GM19025 (cell line): ENCODE results near the gene KIR2DL1.
"Not testable (repeated sequence)": the region's sequence is repeated elsewhere in the genome, so short reads cannot be mapped to it uniquely, and the experiment has no call there.

Experiments used
- ATAC-seq: cut with Tn5 transposase; IDR thresholded peaks from one replicate; pipeline ENCODE4 v1.9.1; 2021; ENCODE audit warnings: mild to moderate bottlenecking, low read depth, moderate library complexity; ENCODE audit not compliant: unreplicated experiment

KIR2DL1 gene

DNA sequence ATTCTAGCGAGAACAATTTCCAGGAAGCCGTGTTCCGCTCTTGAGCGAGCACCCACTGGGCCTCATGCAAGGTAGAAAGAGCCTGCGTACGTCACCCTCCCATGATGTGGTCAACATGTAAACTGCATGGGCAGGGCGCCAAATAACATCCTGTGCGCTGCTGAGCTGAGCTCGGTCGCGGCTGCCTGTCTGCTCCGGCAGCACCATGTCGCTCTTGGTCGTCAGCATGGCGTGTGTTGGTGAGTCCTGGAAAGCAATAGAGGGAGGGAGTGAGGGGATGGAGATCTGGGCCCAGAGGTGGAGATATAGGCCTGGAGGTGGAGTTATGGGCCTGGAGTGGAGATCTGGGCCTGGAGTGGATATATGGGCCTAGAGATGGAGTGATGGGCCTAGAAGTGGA is at the start of gene KIR2DL1:
Gene KIR2DL1, plus strand, starts transcription at position 148 of the 400 bp plus-strand sequence. Its CDS starts 58 bp downstream, at position 206.
- ATAC-seq: not testable (repeated sequence)

DNA sequence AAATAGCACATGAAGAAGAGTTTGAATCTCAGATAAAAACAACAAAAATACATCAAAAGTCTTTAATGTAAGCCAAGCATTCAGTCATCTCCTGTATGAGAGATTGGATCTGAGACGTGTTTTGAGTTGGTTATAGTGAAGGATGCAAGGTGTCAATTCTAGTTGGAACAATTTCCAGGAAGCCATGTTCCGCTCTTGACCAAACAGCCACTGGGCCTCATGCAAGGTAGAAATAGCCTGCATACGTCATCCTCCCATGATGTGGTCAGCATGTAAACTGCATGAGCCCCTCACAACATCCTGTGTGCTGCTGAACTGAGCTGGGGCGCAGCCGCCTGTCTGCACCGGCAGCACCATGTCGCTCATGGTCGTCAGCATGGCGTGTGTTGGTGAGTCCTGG is 45.5 kb upstream of the KIR2DL1 start, which contains the start of gene KIR3DL3:
Gene KIR3DL3, plus strand, starts transcription at position 301 of the 400 bp plus-strand sequence. Its CDS starts 55 bp downstream, at position 356.
- no peak for ATAC-seq

DNA sequence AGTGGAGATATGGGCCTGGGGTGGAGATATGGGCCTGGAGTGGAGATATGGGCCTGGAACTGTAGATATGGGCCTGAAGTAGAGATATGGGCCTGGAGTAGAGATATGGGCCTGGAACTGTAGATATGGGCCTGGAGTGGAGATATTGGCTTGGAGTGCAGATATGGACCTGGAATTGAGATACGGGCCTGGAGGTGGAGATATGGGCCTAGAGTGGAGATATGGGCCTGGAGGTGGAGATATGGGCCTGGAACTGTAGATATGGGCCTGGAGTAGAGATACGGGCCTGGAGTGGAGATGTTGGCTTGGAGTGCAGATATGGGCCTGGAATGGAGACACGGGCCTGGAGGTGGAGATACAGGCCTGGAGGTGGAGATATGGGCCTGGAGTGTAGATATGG is 44.9 kb upstream of the KIR2DL1 start:
- no peak for ATAC-seq

DNA sequence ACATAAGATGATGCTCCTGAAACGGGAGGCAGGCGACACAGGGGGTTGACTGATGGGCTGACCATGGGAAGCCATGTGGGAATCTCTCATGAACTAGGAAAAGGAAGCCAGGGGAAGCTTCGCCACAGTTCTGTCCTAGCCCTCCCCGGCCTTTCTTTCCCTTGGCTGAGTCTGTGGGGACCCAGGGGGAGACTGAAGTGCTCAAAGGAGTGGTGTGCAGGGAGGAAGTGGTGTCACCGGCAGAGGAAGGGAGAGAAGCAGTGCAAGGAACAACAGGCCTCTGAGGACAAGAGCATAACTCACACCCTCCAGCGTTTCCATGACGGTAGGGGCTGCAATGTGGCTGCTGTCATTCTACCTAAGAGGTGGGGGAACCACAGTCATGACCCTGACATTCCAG is 44.3 kb upstream of the KIR2DL1 start:
- ATAC-seq: no peak

DNA sequence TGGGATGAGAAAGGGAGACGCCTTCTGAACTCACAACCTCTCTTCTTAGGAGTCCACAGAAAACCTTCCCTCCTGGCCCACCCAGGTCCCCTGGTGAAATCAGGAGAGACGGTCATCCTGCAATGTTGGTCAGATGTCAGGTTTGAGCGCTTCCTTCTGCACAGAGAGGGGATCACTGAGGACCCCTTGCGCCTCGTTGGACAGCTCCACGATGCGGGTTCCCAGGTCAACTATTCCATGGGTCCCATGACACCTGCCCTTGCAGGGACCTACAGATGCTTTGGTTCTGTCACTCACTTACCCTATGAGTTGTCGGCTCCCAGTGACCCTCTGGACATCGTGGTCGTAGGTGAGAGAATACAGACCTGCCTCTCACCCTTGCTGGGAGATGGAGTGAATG is 42.0 kb upstream of the KIR2DL1 start:
- no peak for ATAC-seq

DNA sequence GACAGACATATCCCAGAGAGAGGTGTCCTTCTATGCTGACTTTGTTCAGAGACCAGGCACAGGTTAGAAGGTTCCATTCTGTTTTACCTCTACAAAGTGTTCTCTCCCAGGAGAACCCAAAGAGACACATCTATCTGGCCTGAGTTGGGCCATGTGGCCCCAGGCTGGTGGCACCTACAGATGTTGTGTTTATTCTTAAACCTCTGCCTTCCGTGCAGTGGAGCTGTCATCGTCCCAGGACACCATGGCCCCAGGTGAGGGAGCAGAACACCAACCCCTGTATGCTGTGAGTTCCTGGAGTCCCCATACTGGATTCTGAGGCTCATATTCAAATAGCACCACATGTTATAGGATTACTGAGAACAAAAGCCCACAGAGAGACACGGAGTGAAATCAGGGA is 41.4 kb upstream of the KIR2DL1 start:
- no peak for ATAC-seq

DNA sequence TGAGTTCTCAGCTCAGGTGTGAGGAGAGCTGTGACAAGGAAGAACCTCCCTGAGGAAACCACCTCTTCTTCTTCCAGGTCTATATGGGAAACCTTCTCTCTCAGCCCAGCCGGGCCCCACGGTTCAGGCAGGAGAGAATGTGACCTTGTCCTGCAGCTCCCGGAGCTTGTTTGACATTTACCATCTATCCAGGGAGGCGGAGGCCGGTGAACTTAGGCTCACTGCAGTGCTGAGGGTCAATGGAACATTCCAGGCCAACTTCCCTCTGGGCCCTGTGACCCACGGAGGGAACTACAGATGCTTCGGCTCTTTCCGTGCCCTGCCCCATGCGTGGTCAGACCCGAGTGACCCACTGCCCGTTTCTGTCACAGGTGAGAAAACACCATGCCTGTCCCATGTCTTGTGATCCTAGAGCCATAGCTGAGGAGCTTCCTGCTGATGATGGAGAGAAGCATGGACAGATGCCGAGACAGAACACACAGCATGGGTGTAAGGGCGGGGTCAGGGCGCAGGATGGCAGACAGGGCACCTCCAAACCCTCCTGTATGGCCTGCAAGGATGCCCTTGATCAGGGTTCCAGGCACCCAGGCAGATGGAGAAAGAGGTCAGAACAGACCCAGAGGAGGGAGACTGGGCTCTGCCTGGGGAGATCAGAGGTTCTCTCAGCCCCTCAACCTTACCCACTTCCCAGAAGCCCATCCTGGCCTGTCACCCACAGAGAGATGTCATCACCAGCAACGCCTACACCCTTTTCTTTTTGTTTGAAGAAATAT is 40.0 kb upstream of the KIR2DL1 start:
- no peak for ATAC-seq

DNA sequence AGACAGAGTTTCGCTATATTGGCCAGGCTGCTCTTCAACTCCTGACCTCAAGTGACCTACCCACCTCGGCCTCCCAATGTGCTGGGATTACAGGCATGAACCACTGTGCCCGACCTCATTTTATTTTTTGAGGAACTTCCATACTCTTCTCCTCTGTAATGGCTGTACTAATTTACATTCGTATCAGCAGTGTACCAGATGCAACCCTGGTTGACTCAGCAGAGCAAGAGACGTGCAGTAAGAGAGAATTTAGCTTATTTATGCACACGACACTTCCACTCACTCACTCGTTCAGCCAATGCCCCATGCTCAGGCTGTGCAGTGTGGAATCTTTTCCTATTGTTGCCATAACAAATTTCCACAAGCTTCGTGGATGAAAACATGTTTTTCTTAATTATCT is 38.4 kb upstream of the KIR2DL1 start:
- ATAC-seq: no peak

DNA sequence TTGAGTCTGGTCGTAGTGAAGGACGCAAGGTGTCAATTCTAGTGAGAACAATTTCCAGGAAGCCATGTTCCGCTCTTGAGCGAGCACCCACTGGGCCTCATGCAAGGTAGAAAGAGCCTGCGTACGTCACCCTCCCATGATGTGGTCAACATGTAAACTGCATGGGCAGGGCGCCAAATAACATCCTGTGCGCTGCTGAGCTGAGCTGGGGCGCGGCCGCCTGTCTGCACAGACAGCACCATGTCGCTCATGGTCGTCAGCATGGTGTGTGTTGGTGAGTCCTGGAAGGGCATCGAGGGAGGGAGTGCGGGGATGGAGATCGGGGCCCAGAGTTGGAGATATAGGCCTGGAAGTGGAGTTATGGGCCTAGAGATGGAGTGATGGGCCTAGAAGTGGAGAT is 31.3 kb upstream of the KIR2DL1 start, which contains the start of gene KIR2DL3:
Gene KIR2DL3, plus strand, starts transcription at position 208 of the 400 bp plus-strand sequence. Its CDS starts 33 bp downstream, at position 241.
- ATAC-seq: not testable (repeated sequence)

DNA sequence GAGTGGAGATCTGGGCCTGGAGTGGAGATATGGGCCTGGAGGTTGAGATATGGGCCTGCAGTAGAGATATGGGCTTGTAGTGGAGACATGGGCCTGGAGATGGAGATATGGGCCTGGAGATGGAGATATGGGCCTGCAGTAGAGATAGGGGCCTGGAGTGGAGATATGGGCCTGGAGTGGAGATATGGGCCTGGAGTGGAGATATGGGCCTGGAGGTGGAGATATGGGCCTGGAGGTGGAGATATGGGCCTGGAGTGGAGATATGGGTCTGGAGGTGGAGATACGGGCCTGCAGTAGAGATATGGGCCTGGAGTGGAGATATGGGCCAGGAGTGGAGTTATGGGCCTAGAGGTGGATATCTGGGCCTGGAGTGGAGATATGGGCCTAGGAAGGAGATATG is 30.9 kb upstream of the KIR2DL1 start:
- ATAC-seq: no peak

DNA sequence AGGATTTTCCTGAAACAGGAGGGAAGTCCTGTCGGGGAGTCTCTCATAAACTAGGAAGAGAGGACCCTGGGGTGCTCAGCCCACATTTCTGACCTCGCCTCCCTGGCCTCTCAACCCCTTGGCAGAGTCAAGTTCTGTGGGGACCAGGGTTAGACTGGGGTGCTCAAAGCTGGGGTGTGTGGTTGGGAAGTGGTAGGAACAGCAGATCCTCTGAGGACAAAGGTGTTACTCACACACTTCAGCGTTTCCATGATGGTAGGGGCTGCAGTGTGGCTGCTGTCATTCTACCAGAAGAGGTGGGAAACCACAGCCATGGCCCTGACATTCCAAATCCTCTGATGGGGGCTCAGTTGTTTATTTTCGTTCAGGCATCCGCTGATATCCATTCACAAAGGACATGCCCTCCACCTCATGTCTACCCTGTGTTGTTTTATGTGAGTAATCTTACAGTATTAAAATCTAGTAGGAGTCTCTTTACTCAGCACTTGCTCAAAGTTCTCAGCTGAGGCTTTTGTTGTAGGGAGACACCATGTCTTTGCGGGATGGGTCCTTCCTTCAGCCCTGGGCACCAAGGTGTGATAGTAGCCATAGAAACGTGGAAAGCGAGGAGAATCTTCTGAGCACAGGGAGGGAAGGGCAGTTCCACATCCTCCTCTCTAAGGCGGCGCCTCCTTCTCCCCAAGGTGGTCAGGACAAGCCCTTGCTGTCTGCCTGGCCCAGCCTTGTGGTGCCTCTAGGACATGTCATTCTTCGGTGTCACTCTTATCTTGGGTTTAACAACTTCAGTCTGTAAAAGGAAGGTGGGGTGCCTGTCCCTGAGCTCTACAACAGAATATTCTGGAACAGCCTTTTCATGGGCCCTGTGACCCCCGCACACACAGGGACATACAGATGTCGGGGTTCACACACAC is 29.8 kb upstream of the KIR2DL1 start:
- ATAC-seq: no peak

DNA sequence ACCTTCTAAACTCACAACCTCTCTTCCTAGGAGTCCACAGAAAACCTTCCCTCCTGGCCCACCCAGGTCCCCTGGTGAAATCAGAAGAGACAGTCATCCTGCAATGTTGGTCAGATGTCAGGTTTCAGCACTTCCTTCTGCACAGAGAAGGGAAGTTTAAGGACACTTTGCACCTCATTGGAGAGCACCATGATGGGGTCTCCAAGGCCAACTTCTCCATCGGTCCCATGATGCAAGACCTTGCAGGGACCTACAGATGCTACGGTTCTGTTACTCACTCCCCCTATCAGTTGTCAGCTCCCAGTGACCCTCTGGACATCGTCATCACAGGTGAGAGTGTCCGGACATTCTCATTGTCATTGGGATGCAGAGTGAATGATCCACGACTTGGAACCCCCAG is 27.6 kb upstream of the KIR2DL1 start:
- not testable (repeated sequence) for ATAC-seq

DNA sequence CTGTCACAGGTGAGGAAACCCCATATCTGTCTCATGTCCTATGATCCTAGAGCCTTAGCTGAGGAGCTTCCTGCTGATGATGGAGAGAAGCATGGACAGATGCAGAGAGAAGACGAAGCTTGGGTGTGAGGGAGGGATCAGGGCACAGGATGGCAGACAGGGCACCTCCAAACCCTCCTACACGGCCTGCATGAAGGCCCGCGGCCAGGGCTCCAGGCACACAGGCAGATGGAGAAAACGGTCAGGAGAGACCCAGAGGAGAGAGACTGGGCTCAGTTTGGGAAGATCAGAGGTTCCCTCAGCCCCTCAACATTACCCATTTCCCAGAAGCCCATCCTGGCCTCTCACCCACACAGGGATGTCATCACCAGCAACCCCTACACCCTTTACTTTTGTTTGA is 25.5 kb upstream of the KIR2DL1 start:
- ATAC-seq: not testable (repeated sequence)

DNA sequence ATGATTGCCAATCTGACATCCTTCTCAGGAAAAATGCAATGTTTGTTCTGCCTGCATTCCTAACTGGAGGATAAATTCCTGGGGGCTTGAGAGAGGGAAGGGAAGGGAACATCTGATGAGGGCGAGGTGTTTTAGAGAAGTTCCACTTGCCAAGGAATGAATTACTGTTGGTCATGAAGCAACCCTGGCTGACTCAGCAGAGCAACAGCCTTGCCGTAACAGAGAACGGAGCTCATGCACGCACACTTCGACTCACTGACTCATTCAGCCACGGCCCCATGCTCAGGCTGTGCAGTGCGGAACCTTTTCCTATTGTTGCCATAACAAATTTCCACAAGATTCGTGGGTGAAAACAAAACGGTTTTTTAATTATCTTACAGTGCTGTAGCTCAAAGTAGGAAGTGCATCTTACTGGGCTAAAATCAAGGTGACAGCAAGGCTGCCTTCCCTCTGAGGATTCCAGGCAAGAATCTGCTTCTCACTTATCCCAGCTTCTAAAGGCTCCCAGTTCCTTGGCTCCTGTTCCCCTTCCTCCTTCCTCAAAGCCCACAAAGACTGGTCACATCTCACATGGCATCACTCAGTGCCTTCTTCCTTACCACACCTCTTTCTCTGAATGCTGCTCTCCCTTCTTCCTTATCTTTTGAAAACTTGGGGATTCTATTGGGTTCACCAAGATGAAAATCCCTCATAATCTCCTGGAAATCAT is 21.8 kb upstream of the KIR2DL1 start:
- ATAC-seq: not testable (repeated sequence)

DNA sequence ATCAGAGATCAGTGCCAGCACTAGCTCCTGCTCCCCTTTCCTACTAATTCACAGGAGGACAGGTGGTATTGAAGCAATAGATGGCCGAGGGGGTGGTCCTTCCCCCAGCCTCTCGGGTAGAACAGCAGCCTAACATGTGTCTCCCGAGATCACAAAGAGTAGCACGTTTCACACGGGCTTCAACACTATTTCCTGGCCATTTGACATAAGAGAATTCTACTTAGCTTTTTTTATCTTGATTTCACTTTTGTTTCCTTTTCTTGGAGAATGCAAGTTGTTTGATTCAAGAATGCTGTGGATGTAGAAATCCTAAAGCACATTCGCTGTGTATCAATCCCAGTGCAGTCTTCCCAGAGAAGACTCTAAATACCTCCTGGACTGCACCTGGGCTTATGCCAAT is 19.3 kb upstream of the KIR2DL1 start:
- ATAC-seq: not testable (repeated sequence)

DNA sequence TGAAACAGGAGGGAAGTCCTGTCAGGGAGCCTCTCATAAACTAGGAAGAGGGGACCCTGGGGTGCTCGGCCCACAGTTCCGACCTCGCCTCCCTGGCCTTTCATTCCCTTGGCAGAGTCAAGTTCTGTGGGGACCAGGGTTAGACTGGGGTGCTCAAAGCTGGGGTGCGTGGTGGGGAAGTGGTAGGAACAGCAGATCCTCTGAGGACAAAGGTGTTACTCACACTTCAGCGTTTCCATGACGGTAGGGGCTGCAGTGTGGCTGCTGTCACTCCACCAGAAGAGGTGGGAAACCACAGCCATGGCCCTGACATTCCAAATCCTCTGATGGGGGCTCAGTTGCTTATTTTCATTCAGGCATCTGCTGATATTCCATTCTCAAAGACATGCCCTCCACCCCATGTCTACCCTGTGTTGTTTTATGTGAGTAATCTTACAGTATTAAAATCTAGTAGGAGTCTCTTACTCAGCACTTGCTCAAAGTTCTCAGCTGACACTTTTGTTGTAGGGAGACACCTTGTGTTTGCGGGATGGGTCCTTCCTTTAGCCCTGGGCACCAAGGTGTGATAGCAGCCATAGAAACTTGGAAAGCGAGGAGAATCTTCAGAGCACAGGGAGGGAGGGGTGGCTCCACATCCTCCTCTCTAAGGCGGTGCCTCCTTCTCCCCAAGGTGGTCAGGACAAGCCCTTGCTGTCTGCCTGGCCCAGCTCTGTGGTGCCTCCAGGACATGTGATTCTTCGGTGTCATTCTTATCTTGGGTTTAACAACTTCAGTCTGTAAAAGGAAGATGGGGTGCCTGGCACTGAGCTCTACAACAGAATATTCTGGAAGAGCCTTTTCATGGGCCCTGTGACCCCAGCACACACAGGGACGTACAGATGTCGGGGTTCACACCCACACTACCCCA is 13.1 kb upstream of the KIR2DL1 start:
- not testable (repeated sequence) for ATAC-seq

DNA sequence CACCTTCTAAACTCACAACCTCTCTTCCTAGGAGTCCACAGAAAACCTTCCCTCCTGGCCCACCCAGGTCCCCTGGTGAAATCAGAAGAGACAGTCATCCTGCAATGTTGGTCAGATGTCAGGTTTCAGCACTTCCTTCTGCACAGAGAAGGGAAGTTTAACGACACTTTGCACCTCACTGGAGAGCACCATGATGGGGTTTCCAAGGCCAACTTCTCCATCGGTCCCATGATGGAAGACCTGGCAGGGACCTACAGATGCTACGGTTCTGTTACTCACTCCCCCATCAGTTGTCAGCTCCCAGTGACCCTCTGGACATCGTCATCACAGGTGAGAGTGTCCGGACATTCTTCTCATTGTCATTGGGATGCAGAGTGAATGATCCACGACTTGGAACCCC is 11.0 kb upstream of the KIR2DL1 start:
- not testable (repeated sequence) for ATAC-seq

DNA sequence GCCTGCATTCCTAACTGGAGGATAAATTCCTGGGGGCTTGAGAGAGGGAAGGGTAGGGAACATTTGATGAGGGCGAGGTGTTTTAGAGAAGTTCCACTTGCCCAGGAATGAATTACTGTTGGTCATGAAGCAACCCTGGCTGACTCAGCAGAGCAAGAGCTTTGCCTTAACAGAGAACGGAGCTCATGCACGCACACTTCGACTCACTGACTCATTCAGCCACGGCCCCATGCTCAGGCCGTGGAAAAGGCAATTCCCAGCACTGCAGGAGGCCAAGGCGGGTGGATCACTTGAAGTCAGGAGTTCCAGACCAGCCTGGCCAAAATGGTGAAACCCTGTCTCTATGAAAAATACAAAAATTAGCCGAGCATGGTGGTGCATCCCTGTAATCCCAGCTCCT is 5.4 kb upstream of the KIR2DL1 start:
- ATAC-seq: not testable (repeated sequence)

DNA sequence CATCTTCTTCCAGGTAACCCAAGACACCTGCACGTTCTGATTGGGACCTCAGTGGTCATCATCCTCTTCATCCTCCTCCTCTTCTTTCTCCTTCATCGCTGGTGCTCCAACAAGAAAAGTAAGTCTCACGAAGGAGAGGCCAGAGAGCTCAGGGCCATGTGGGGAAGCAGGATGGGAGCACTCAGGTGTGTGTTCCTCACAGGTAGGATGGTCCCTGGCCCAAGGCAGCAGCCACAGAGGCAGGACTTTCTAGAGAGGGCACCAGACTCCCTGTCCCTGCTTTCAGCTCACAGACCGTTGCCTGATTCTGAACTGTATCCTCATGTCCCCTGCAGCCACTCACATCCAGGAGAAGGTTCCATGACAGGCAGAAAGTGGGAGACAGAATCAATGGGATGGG is 3.1 kb upstream of the KIR2DL1 start:
- not testable (repeated sequence) for ATAC-seq

DNA sequence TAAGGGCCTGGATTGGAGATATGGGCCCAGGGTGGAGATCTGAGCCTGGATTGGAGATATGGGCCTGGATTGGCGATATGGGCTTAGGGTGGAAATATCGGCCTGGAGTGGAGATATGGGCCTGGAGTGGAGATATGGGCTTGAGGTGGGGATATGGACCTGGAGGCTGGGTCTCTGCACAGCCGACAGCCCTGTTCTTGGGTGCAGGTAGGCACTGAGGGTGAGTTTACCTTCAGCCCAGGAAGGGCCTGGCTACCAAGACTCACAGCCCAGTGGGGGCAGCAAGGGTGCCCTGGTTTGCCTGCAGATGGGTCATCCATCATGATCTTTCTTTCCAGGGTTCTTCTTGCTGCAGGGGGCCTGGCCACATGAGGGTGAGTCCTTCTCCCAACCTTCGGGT is 918 bp downstream of the KIR2DL1 start:
- not testable (repeated sequence) for ATAC-seq
